K562 (cell line): ENCODE data around the gene BCAS4. TPM values are rescaled to one million over a fixed set of nuclear protein-coding genes. Genes with fewer than 3 reads are reported as not detected.
A peak's percentile ranks its signal among the peaks of the same experiment; 100 is the strongest.

ENCODE experiments used
- ATAC-seq: fragments of 200-7000 bp; cut with Tn5 transposase; 3 replicates; pipeline ENCODE4 v1.9.1; 2020; ENCODE audit warnings: moderate library complexity
- BruUV-seq: library from RNA; stranded (reverse); fragments of 400-500 nt; replicated peaks from 2 replicates; lab custom pipeline; 2021; lab: Mats Ljungman, UMichigan
- CTCF ChIA-PET: fragments of 300-600 bp; formaldehyde crosslinking; extraction: SDS; loops from one replicate; lab custom pipeline; 2021; ENCODE audit warnings: low intra/inter-chr PET ratio; lab: Yijun Ruan, JAX
- POLR2A ChIA-PET: fragments of 300-600, 350-650 bp; sonication (Branson Sonifier 250); formaldehyde crosslinking; extraction: SDS; loops from one replicate; lab custom pipeline; 2021; ENCODE audit warnings: antibody characterized with exemption, inconsistent platforms; lab: Yijun Ruan, JAX
- DNase-seq, 4 experiments: peaks; one replicate each; pipeline versions ENCODE4 v3.0.0 to v3.0.0-alpha.2; 2011 to 2018; ENCODE audit warnings: low spot score in 3 of 4, mixed read lengths in 3 of 4; ENCODE audit errors: extremely low read depth in 1 of 4
- FAIRE-seq: peaks from 2 replicates; lab custom pipeline; 2011; peaks lifted over from hg19 to GRCh38; lab: Jason Lieb, UNC
- H2AFZ ChIP-seq: 2 replicates; pipeline ENCODE4 v1.6.0; 2011; ENCODE audit warnings: low read depth, low read length, control low read depth, inconsistent platforms
- H3K27ac ChIP-seq: fragments of 200-600 bp; 3 replicates; pipeline ENCODE4 v1.8.0; 2011; ENCODE audit warnings: low read depth, mild to moderate bottlenecking, control low read depth, inconsistent platforms, low read length, moderate library complexity, mixed read lengths; ENCODE audit errors: extremely low read depth
- H3K27me3 ChIP-seq, 2 experiments: fragments of 300-600 bp in 1 of 2; 2 replicates in 1 of 2; 3 replicates in 1 of 2; pipeline versions ENCODE4 v1.6.0 to v1.8.0; 2011; ENCODE audit warnings: inconsistent platforms in 2 of 2, low read length in 2 of 2, mild to moderate bottlenecking in 1 of 2, mixed read lengths in 1 of 2, moderate library complexity in 1 of 2; ENCODE audit not compliant: control insufficient read depth in 2 of 2, insufficient read depth in 2 of 2
- H3K36me3 ChIP-seq: fragments of 300-600 bp; 3 replicates; pipeline ENCODE4 v1.8.0; 2011; ENCODE audit warnings: mild to moderate bottlenecking, low read length, inconsistent platforms; ENCODE audit not compliant: control insufficient read depth, insufficient read depth
- H3K4me1 ChIP-seq, 2 experiments: fragments of 200-600 bp in 1 of 2; replicated peaks in 1 of 2; 2 replicates in 1 of 2; 3 replicates in 1 of 2; pipeline versions ENCODE4 v1.5.1 to v1.8.0; 2011; ENCODE audit warnings: inconsistent platforms in 2 of 2, low read length in 2 of 2, mild to moderate bottlenecking in 1 of 2, mixed read lengths in 1 of 2, moderate library complexity in 1 of 2; ENCODE audit not compliant: control insufficient read depth in 2 of 2, insufficient read depth in 2 of 2
- H3K4me2 ChIP-seq: 2 replicates; pipeline ENCODE4 v1.6.1; 2011; ENCODE audit warnings: low read length, control low read depth, inconsistent platforms, mixed read lengths; ENCODE audit not compliant: insufficient read depth
- H3K4me3 ChIP-seq: fragments of 200-600 bp; sonication (generic), shearing (Covaris generic); 2 replicates; pipeline ENCODE4 v1.5.1; 2016; ENCODE audit warnings: control low read depth, inconsistent platforms
- H3K79me2 ChIP-seq: fragments of 200-600 bp; 3 replicates; pipeline ENCODE4 v1.8.0; 2011; ENCODE audit warnings: low read length, inconsistent platforms; ENCODE audit not compliant: control insufficient read depth, insufficient read depth
- H3K9ac ChIP-seq, 2 experiments: 2 replicates each; pipeline versions ENCODE4 v1.6.0 to v1.6.1; 2011; ENCODE audit warnings: low read depth in 2 of 2, low read length in 2 of 2, control low read depth in 1 of 2, inconsistent platforms in 1 of 2, mild to moderate bottlenecking in 1 of 2, mixed read lengths in 1 of 2; ENCODE audit not compliant: insufficient read depth in 1 of 2
- H3K9me1 ChIP-seq: one replicate; pipeline ENCODE4 v1.6.0; 2011; ENCODE audit warnings: inconsistent platforms, mild to moderate bottlenecking, low read length, moderate library complexity; ENCODE audit not compliant: control insufficient read depth, insufficient read depth
- H3K9me3 ChIP-seq: replicated peaks from 2 replicates; pipeline ENCODE4 v1.5.1; 2011; ENCODE audit warnings: low read depth, low read length, inconsistent platforms; ENCODE audit not compliant: control insufficient read depth, insufficient read depth
- H4K20me1 ChIP-seq: replicated peaks from 2 replicates; pipeline ENCODE4 v1.6.1; 2011; ENCODE audit warnings: low read length, inconsistent platforms, mixed read lengths; ENCODE audit not compliant: control insufficient read depth, insufficient read depth
- ATF1 ChIP-seq, 2 experiments: fragments of 450-650 bp in 1 of 2; IDR thresholded peaks; 2 replicates each; pipeline ENCODE4 v1.6.1; 2016; ENCODE audit warnings: missing compliant biosample characterization in 1 of 2, missing genetic modification characterization in 1 of 2
- CEBPB ChIP-seq: fragments of 450-650 bp; IDR thresholded peaks from 2 replicates; pipeline ENCODE4 v1.6.1; 2016; ENCODE audit warnings: missing genetic modification characterization, missing compliant biosample characterization
- CEBPG ChIP-seq, 3 experiments: fragments of 200-800 bp in 1 of 3; sonication (Bioruptor generic) in 1 of 3; sonication (generic) in 1 of 3; formaldehyde crosslinking in 1 of 3; IDR thresholded peaks in 2 of 3; conservative IDR thresholded peaks in 1 of 3; 2 replicates each; pipeline versions ENCODE4 v1.6.1 to v1.8.0; 2016 to 2022; ENCODE audit warnings: missing compliant biosample characterization in 2 of 3, missing genetic modification characterization in 2 of 3, mild to moderate bottlenecking in 1 of 3, missing genetic modification reagents in 1 of 3
- CREB1 ChIP-seq, 2 experiments: sonication (generic) in 1 of 2; formaldehyde crosslinking in 1 of 2; IDR thresholded peaks; 2 replicates each; pipeline versions ENCODE4 v1.6.1 to v1.8.0; 2012 to 2022; ENCODE audit warnings: inconsistent platforms in 1 of 2, mild to moderate bottlenecking in 1 of 2, missing genetic modification reagents in 1 of 2, moderate library complexity in 1 of 2
- EHMT2 ChIP-seq: fragments of 450-650 bp; IDR thresholded peaks from 2 replicates; pipeline ENCODE4 v1.6.1; 2018; ENCODE audit warnings: antibody characterized with exemption
- KDM1A ChIP-seq, 2 experiments: fragments of 450-650 bp; IDR thresholded peaks; 2 replicates each; pipeline ENCODE4 v1.6.1; 2016; ENCODE audit warnings: mild to moderate bottlenecking in 2 of 2
- MAFK ChIP-seq: IDR thresholded peaks from 2 replicates; pipeline ENCODE4 v1.6.1; 2011; ENCODE audit warnings: low read length, improper control_type of control experiment
- NFE2L1 ChIP-seq: fragments of 450-650 bp; IDR thresholded peaks from 2 replicates; pipeline ENCODE4 v1.6.1; 2016; ENCODE audit warnings: missing genetic modification characterization, low read depth, mild to moderate bottlenecking, missing compliant biosample characterization, moderate library complexity, borderline replicate concordance
- RBFOX2 ChIP-seq: fragments of 200-400 bp; formaldehyde crosslinking; IDR thresholded peaks from 2 replicates; pipeline ENCODE4 v1.6.1; 2017; ENCODE audit warnings: low read depth, mild to moderate bottlenecking, low read length, moderate library complexity
- RBM22 ChIP-seq: fragments of 200-400 bp; formaldehyde crosslinking; IDR thresholded peaks from 2 replicates; pipeline ENCODE4 v1.6.1; 2018; ENCODE audit warnings: low read length, low read depth; ENCODE audit not compliant: poor library complexity, severe bottlenecking
- SAFB ChIP-seq: fragments of 200-400 bp; formaldehyde crosslinking; IDR thresholded peaks from 2 replicates; pipeline ENCODE4 v1.6.1; 2017; ENCODE audit warnings: low read depth, low read length, borderline replicate concordance
- SIRT6 ChIP-seq: IDR thresholded peaks from one replicate; pipeline ENCODE4 v1.6.1; 2012; ENCODE audit warnings: low read depth, mild to moderate bottlenecking, control low read depth, inconsistent platforms, low read length, moderate library complexity
- SLC30A9 ChIP-seq: fragments of 250-450 bp; sonication (Bioruptor Pico); IDR thresholded peaks from 2 replicates; pipeline ENCODE4 v1.8.0; 2022; ENCODE audit warnings: mild to moderate bottlenecking, moderate library complexity
- SMAD2 ChIP-seq: fragments of 150-350 bp; IDR thresholded peaks from 2 replicates; pipeline ENCODE4 v1.6.1; 2014; ENCODE audit warnings: low read depth, mild to moderate bottlenecking, low read length
- WHSC1 ChIP-seq: IDR thresholded peaks from one replicate; pipeline ENCODE4 v1.6.1; 2012; ENCODE audit warnings: low read length, control low read depth, inconsistent platforms
- ZNF444 ChIP-seq: fragments of 250-450 bp; sonication (Bioruptor Pico); IDR thresholded peaks from 2 replicates; pipeline ENCODE4 v1.4.0; 2020; ENCODE audit warnings: mild to moderate bottlenecking, moderate library complexity
- ZNF785 ChIP-seq: fragments of 250-450 bp; sonication (Bioruptor Pico); IDR thresholded peaks from 2 replicates; pipeline ENCODE4 v1.4.0; 2020; ENCODE audit warnings: mild to moderate bottlenecking
- WGBS: fragments of 100-300 bp; shearing (Covaris generic); methylation state at CpG from one replicate; pipeline ENCODE4 v1.1.6; 2016; ENCODE audit warnings: low coverage, mixed read lengths; ENCODE audit not compliant: insufficient coverage; ENCODE audit errors: missing lambda C conversion rate; 5-methylcytosine and 5-hydroxymethylcytosine counted together
- in situ Hi-C: fragments of 300-500 bp; cut with MboI; formaldehyde crosslinking; loops from 4 replicates; pipeline ENCODE4 v1.15.0; 2018; ENCODE audit warnings: inconsistent platforms, mixed read lengths
- intact Hi-C: fragments of 100-400 bp; cut with micrococcal nuclease; formaldehyde crosslinking; loops from 2 replicates; pipeline ENCODE4 v1.14.2; 2022
- polyA plus RNA-seq, 8 experiments: library from polyadenylated mRNA; depleted of rRNA in 4 of 8; stranded (reverse) in 5 of 8; unstranded in 3 of 8; fragments of >200 nt; fragmentation: Nextera tagmentation in 2 of 8; fragmentation: Illumina TruSeq in 1 of 8; extraction: Ambion mirVana in 2 of 8; extraction: Trizol in 1 of 8; gene quantifications; 2 replicates each; pipeline versions ENCODE4 v1.2.1 to v1.2.3, GENCODE V29; 2011 to 2014; ENCODE audit warnings: inconsistent platforms in 1 of 8, missing spikeins in 1 of 8
- total RNA-seq, 7 experiments: library from RNA; depleted of rRNA in 6 of 7; stranded (reverse); fragments of >200 nt in 6 of 7; fragmentation: Illumina TruSeq in 2 of 7; extraction: Trizol in 2 of 7; gene quantifications; 2 replicates each; pipeline versions ENCODE4 v1.2.1 to v1.2.3, GENCODE V29; 2011 to 2021; ENCODE audit warnings: low replicate concordance in 1 of 7
- TF ChIP-seq, protein P1 (sequence below): fragments of 450-650 bp; IDR thresholded peaks from 2 replicates; pipeline ENCODE4 v1.6.1; 2017; ENCODE audit warnings: antibody characterized with exemption
- TF ChIP-seq, protein P2 (sequence below): fragments of 250-450 bp; sonication (Bioruptor Pico); IDR thresholded peaks from 2 replicates; pipeline ENCODE4 v1.5.0; 2021

Gene BCAS4
- total and polyA plus RNA-seq, 9 of the 15 experiments (the other 6 are each of a cell fraction or from before 2014, with no cell fraction given), result 0.15 to 2.3 (median 0.47) TPM

DNA sequence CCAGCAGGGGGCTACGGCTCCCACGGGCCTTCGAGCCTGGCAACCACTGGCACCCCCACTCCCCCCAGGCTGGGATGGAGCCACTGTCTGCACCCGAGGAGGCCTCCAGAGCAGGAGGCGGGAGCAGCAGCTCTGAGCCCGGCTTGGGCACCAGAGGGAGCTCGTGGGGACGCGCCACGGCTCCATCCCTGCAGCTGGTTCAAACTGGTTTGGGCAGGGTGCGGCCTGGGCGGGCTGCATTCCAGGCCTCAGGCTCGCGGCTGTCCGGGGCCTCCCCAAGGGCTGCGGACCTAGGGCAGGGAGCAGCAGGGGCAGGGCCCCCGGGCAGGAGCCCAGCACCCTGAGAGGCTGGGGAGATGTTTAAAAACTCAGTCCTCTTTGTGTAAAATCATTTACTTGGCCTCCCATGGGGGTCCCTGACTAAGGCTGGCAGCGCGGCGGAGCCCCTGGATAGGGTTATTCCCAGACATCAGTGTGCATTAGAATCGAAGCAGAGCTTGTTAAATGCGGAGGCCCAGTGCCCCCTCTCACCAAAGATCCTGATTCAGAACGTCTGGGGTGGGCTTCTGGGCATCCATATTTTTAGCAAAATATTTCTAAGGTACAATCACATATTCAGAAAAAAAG is 4.1 kb upstream of the BCAS4 start:
- no peaks in the 10 kb centered on the region for H3K36me3 ChIP-seq
- no peak overlapping the region for H3K4me3 ChIP-seq
- H3K4me2 ChIP-seq, result peak overlapping the region; percentile 61; the same call in 1 of the 2 replicates
- H3K79me2 ChIP-seq, result no peaks in the 10 kb centered on the region
- H3K9me3 ChIP-seq, result no peaks in the 10 kb centered on the region
- ChIA-PET POLR2A (interaction anchor here (0.5 to 1.7 kb wide), 9 partner anchors 9 to 802 kb away, joined by 3 to 9 read pairs (median 3); no protein-coding TSS in a partner anchor), CTCF (interaction anchor here (0.6 to 1.5 kb wide), 4 partner anchors 18 to 516 kb away, joined by 3 to 10 read pairs (median 6); no protein-coding TSS in a partner anchor)
- FAIRE-seq (peak; percentile 83), ATAC-seq (peak; percentile 96), DNase-seq (peak; percentile 90 to 96 (median 92))
- H3K4me1 ChIP-seq, result peaks cover 22 to 27% of the 10 kb centered on the region in 2 experiments
- peak overlapping the region; percentile 83 to 84 for H3K9ac ChIP-seq
- in situ Hi-C loops (loop anchor here (10.0 kb wide), 1 partner anchor 514 kb away; no protein-coding TSS in a partner anchor), intact Hi-C loops (loop anchor here (5.0 to 10.0 kb wide), 3 partner anchors 192 to 606 kb away; no protein-coding TSS in a partner anchor)
- no peaks in the 10 kb centered on the region for H3K9me1 ChIP-seq
- H3K27ac ChIP-seq, result peak overlapping the region; percentile 87
- H3K27me3 ChIP-seq, result no peaks in the 10 kb centered on the region
- peak overlapping the region; percentile 91 for H2AFZ ChIP-seq
- no peaks in the 10 kb centered on the region for H4K20me1 ChIP-seq
- WGBS, result 12% methylated on average over 21 of the region's 23 CpGs
- TSS peak; percentile 87 for BruUV-seq
- peak; percentile 26 for TF ChIP-seq RBM22
- no peak for TF ChIP-seq EHMT2
- no peak for TF ChIP-seq CREB1 (IDR thresholded peaks at IDR 0.05)
- TF ChIP-seq CREB1 (CRISPR knock-in tag; IDR thresholded peaks at IDR 0.05), result peak; percentile 33; the same call in 1 of the 2 replicates
- TF ChIP-seq ZNF785 (CRISPR knock-in tag), result no peak
- TF ChIP-seq CEBPG (CRISPR knock-in tag; IDR thresholded peaks at IDR 0.05), result no peak; the same call in 1 of the 2 replicates
- TF ChIP-seq CEBPG (tag; conservative IDR thresholded peaks at IDR 0.05 in 1 of 2, IDR thresholded peaks at IDR 0.05 in 1 of 2), result no peak
- no peak for TF ChIP-seq ATF1 (CRISPR knock-in tag; IDR thresholded peaks at IDR 0.05)
- TF ChIP-seq ATF1 (tag; IDR thresholded peaks at IDR 0.05), result peak; percentile 38
- no peak for TF ChIP-seq SAFB
- TF ChIP-seq ZNF444 (CRISPR knock-in tag), result no peak
- no peak for TF ChIP-seq MAFK
- no peak for TF ChIP-seq SIRT6
- peak in 1 of 2 experiments; percentile 85; a peak in 2 of 4 replicates for TF ChIP-seq KDM1A (IDR thresholded peaks at IDR 0.05)
- TF ChIP-seq RBFOX2, result peak; percentile 96
- no peak for TF ChIP-seq WHSC1
- no peak for TF ChIP-seq NFE2L1 (tag)
- no peak for TF ChIP-seq SMAD2
- TF ChIP-seq SLC30A9 (CRISPR knock-in tag), result no peak
- TF ChIP-seq, protein P1, sequence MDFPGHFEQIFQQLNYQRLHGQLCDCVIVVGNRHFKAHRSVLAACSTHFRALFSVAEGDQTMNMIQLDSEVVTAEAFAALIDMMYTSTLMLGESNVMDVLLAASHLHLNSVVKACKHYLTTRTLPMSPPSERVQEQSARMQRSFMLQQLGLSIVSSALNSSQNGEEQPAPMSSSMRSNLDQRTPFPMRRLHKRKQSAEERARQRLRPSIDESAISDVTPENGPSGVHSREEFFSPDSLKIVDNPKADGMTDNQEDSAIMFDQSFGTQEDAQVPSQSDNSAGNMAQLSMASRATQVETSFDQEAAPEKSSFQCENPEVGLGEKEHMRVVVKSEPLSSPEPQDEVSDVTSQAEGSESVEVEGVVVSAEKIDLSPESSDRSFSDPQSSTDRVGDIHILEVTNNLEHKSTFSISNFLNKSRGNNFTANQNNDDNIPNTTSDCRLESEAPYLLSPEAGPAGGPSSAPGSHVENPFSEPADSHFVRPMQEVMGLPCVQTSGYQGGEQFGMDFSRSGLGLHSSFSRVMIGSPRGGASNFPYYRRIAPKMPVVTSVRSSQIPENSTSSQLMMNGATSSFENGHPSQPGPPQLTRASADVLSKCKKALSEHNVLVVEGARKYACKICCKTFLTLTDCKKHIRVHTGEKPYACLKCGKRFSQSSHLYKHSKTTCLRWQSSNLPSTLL, result no peak
- TF ChIP-seq, protein P2, sequence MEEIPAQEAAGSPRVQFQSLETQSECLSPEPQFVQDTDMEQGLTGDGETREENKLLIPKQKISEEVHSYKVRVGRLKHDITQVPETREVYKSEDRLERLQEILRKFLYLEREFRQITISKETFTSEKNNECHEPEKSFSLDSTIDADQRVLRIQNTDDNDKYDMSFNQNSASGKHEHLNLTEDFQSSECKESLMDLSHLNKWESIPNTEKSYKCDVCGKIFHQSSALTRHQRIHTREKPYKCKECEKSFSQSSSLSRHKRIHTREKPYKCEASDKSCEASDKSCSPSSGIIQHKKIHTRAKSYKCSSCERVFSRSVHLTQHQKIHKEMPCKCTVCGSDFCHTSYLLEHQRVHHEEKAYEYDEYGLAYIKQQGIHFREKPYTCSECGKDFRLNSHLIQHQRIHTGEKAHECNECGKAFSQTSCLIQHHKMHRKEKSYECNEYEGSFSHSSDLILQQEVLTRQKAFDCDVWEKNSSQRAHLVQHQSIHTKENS (CRISPR knock-in tag), result no peak
- TF ChIP-seq CEBPB, result no peak
